GM18499 (cell line): ENCODE data around the gene SLC25A20.

Source experiments
- ATAC-seq: cut with Tn5 transposase; IDR thresholded peaks from one replicate; pipeline ENCODE4 v1.9.1; 2021; ENCODE audit warnings: moderate number of reproducible peaks; ENCODE audit not compliant: insufficient read depth, unreplicated experiment

Gene SLC25A20, protein sequence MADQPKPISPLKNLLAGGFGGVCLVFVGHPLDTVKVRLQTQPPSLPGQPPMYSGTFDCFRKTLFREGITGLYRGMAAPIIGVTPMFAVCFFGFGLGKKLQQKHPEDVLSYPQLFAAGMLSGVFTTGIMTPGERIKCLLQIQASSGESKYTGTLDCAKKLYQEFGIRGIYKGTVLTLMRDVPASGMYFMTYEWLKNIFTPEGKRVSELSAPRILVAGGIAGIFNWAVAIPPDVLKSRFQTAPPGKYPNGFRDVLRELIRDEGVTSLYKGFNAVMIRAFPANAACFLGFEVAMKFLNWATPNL

DNA sequence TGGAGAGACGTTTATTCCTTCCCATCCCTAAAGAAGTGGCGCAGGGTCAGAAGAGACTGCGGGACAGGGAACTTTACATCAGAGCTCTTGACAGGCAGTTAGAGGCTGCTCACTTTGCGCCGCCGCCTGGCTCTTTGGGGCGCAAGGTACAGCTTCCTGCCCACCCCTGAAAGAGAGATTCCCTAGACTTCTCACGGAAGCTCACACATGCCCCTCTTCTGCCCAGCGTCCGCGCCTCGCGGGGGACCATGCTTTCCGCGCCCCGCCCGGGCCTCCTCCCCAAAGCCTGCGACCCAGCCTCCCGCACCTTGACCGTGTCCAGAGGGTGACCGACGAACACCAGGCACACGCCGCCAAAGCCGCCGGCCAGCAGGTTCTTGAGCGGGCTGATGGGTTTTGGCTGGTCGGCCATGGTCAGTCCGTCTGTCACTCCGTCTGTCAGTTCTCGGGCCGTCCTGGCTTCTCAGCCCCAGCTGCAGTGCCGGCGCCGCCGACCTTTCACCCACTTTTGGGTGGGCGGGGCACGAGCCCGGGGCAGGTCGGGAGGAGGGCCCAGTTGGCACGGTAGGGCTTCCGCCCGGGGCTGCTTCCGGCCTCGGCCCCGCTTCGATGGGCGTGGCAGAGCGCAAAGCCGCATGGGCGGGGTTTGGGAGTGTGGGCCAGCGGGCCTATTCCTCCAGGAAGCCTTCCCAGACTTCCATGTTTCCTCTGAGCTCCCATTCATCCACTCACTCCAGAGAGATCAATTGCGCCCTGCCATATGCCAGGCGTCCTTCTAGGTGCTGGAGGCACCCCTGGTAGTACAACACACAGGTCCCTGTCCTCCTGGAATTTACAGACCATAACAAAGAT lies at the start of gene SLC25A20:
TSS of gene SLC25A20 (minus strand) at position 500 of the 852 bp plus-strand sequence. CDS start at position 412, 88 bp downstream.
- peak; percentile 66 for ATAC-seq

DNA sequence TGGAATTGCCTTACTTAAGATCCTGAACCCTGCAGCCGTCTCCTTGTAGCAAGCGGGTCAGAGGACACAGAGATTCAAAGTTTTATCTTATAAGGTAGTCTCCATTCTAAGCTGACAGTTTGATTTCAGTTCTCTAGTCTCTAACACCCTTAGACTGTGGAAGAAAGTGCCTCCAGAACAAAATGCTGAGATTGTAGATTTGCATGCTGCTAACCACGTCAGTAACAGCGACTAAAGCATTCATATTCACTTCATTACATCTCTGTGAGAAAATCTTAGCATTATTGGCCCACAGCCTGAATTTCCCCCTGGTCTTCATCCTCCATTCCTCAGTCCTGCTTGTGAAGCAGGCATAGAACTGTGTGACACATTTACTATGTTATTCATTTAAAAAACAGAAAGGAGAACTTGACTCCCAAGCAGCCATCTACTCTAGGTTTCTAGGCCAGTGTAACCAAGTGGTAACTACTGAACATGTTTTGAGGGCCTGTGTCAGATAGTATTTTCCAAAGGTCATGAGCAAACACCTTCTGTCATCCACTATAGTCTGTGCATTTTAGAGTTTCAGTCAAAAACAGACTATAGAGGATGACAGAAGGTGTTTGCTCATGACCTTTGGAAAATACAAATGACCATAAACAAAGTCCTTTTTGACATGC lies 47.3 kb upstream of the SLC25A20 start:
- ATAC-seq: no peak

DNA sequence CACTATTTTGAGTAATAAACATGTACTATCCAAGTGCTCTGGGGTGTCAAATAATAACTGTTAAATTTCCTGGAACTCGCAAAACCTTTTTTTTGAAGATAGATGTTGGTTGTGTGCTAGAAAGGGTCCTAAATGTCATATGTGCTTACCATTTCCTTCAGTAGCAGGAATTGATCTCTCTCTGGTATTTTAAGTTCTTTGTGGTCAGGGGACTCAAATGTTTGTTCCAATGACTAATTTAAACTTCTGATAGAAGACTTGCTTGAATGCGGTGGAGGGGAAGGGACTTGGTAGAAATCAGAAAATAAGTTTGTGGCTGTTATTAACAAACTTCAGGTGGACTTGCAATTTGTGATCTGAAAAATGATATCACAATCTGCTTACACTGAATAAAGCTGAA lies 46.8 kb upstream of the SLC25A20 start:
- ATAC-seq: no peak

DNA sequence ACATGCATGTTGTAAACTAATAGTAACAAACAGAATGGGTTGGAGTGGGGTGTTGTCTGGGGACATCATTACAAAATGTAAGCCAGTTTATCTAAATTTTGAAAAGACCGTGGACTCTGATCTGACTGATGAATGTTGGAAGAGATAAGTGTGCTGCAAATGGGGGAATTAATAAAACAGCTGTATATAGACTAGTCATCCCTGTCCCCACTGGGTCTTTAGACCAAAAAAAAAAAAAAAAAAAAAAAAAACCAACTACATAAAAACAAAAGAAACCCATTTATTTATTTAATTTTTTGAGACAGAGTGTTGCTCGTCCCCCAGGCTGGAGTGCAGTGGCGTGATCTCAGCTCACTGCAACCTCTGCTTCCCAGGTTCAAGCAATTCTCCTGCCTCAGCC lies 40.0 kb upstream of the SLC25A20 start:
- no peak for ATAC-seq

DNA sequence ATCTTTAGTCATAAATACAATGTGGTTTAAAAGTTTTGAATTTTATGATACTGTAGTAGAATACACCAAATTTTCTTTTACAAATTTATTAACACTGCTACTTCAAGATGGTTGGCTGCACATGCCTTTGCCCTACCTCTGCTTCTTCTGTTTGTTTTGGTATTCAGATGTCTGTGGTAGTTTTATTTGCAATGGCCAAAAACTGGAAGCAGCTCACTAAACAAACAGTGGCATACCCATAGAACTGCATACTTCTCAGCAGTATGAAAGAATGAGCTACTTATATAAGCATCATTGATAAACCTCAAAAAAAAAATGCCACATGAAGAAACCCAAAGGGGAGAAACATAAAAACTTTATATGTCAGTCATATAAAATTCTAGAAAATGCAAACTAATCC lies 39.5 kb upstream of the SLC25A20 start:
- ATAC-seq: no peak

DNA sequence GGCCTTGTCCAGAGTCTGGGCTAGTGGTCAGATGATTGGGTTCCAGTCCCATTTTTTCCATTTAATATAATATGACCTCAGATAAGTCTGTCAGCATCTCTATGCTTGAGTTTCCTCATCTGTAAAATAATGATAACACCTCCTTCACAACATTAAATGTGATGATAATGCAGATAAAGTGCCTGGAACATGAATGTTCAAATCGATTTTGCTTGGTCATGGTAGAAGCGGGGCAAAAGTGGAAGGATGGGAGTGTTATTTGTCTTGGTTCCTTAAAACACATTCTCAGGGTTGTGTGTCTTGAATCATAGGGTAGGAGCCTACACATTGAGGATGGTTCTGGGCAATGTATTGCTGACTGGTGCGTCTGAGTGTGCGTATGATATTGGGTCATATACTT lies 36.8 kb upstream of the SLC25A20 start:
- ATAC-seq: no peak

DNA sequence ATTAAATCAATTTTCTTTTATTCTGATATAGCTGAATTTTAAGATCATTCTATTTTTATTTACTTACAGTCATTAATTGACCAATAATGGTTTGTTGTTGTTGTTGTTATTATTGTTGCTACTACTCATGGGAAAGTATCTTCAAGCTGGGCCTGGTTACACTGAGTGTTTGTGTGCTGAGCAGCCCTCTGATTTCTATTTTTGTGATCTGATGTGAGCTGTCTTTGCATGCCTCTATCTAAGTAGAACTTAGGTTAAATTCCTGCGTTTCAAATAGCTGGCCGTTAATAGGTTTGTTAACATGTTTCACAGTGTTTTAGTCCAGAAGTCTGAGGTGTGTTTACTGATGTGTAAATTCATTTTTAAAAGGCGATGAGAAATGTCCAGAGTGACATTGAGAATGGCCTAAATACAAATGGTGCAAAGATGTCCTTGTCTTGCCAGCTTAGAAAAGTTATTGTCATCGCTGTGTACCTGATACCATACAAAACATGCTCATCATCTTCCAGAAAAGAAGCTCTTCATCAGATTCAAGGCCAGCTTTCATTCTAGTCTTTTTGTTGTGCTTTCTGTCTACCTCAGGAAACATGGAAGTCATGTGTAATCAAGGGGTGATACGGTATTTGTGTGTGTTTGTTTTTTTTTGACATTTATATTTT lies 35.8 kb upstream of the SLC25A20 start:
- no peak for ATAC-seq

DNA sequence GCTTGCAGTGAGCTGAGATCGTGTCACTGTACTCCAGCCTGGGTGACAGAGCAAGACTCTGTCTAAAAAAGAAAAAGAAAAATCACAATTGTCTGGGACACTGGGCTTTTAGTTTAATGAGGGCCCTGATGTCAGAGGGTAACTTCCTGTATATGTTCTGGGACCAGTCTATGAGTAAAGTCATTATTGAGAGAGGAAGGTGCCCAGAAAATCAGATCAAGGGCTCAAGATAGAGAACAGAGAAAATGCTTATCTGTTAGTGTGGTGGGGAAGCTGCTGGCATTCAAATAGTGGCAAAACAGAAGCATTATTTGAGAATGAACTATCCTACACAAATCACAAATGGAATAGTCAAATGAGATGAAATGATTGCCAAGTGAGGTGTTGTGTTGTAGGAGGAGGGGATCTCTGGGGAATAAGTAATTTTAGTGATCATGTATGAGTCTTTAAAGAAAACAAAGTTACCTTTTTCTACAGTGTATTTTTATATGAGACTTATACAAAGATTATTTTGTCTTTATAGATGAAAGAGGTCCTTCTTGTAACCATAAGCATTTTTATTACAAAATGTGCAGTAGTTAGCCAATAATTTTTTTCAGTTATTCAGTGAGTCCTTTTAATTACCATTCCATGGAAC lies 33.4 kb upstream of the SLC25A20 start:
- ATAC-seq: no peak

DNA sequence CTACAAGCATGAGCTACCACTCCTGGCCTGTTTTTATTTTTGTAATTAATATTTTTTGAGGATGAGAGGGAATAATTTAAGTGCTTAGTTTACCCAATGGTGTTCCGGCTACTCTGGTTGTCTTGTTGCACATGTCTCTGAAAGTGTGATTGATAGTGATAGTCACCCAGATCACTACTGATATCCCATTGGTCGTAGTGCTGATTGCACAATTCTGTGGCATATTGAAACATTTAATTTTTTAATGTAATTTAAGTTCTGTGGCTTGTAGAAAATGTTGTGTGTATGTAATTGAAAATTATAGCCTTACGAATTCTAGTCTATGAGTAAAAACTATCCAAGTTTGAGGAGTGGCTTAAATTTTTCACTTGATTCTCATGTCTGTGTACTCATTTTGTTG lies 31.9 kb upstream of the SLC25A20 start:
- ATAC-seq: no peak

DNA sequence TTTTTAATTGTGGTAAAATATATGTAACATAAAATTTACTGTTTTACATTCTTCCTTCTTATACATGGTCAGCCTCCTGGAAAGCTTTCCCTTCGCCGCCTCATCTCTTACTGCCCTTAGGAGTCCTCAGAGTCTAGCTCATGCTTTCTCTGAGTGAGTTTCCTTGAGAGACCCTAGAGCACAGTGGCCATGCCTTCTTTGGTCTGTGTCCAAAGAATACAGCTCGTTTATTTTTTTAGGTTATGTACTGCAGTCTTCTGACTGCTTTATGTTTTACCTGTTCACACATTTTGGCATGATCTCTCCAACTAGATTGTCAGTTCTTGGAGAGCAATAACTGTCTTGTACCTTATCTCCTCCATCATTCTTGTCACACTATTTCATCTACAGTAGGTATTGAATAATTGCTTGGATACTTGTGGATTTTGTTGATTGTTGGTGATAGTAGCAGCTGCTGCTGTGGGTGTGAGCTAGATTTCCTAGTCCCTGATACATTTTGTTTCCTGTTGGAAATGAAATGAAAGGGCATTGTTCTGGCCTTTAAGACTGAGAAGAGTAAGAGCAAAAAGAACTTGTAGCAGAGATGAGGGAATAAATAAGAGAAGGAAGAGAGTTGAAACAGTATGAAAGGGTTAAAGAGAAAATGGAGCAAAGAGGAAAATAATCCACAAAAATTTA lies 30.8 kb upstream of the SLC25A20 start:
- no peak for ATAC-seq

DNA sequence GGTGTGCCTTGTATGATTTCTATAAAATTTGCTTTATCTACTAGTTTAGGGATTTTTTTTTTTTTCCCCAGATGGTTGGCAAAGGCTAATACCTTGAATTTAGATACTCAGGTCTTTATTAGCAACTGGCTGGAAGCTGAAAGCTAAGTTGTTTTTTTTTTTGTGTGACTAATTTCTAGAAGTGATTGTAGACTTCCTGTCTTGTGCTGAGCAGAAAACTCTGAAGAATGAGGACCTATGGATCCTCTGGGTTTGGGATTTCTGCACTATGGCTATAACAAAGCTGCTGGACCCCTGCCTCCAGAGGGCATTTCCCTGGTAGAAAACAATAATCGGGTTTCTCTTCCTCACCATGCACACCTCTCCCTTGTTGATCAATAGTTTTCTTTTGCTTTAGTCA lies 30.0 kb upstream of the SLC25A20 start:
- ATAC-seq: no peak

DNA sequence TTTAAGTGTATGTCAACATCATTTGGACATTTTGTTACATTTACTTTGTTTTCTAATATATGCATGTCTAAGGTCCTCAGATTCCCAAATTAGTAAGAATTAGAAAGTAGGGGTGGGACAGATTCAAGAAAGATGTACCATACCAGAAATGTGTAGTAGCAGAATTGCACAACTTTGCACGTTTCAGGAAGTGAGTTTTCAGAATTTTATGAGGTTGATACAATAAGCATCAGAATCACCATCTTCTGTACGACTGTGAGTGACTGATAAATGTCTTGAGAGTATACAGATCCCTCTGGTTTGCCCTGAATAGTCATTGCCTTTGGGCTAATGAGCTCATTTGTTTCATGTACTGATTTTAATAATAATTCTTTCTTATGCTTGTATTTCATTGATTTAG lies 29.2 kb upstream of the SLC25A20 start:
- no peak for ATAC-seq

DNA sequence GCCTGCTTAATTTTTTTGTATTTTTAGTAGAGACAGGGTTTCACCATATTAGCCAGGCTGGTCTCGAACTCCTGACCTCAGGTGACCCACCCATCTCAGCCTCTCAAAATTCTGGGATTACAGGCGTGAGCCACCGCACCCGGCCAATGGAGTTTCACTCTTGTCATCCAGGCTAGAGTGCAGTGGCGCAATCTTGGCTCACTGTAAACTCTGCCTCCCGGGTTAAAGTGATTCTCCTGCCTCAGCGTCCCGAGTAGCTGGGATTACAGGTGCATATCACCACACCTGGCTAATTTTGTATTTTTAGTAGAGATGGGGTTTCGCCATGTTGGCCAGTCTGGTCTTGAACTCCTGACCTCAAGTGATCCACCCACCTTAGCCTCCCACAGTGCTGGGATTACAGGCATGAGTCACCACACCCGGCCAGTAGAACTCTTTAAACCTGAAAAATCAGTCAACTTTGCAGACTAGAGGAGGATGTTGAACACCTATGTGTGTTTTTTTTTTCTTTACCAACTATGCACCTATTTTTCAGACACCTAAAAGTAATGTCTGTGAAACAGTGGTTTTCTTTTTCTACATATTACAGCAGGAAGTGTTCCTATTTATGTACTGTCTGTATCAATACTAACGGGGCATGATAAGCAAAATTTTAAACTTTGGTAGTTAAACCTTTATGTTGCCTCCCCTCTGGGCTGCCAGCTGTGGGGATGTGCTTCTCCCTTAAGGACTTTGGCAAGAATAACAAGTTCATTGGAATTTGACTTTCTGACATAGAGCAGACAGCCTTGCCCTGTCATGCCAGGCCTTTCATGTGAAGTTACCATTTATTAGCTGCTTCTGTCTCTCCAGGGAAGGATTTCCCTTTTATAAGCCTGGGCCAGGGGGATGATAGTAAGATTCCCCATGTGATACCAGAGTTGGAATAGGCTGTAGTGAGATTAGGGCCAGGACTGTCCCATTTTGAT lies 28.0 kb upstream of the SLC25A20 start:
- no peak for ATAC-seq

DNA sequence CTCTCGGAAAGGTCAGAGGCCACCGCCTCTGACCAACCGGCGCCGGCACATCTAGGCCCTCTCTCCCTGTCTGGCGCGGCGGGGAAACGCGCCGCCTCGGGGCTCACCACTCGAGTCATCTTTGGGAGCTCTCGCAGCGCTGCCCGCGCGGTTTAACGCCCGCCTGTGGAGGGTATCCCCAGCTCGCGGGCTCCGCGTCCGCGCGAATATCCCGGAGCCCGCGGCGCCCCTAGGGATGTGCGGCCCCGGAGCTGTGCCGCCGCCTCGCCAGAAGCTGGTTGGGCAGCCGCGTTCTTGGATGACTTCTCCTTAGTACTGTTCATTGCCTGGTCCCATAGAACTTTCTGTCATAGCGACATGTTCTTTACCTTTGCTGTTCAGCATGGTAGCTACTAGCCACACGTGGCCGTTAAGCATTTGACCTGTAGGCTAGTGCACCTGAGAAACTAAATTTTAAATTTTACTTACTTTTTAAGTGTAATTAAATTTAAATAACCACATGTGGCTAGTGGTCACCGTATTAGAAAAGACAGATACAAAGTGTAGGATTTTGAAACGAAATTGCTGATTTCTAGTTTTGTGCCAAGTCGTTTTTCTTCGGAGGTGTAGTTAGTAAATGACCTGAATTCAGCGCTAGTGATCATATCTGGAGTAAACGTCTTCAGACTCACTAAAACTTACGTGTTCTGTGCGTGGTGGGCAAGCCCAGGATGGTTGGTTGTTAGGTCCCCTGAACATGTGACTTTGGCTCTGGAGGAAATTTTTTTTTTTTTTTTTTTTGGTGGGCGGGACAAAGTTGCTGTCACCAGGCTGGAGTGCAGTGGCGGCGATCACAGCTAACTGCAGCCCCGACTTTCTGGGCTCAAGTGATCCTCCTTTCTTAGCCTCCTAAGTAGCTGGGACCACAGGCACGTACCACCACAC lies 20.8 kb upstream of the SLC25A20 start:
- ATAC-seq: peak; percentile 2

DNA sequence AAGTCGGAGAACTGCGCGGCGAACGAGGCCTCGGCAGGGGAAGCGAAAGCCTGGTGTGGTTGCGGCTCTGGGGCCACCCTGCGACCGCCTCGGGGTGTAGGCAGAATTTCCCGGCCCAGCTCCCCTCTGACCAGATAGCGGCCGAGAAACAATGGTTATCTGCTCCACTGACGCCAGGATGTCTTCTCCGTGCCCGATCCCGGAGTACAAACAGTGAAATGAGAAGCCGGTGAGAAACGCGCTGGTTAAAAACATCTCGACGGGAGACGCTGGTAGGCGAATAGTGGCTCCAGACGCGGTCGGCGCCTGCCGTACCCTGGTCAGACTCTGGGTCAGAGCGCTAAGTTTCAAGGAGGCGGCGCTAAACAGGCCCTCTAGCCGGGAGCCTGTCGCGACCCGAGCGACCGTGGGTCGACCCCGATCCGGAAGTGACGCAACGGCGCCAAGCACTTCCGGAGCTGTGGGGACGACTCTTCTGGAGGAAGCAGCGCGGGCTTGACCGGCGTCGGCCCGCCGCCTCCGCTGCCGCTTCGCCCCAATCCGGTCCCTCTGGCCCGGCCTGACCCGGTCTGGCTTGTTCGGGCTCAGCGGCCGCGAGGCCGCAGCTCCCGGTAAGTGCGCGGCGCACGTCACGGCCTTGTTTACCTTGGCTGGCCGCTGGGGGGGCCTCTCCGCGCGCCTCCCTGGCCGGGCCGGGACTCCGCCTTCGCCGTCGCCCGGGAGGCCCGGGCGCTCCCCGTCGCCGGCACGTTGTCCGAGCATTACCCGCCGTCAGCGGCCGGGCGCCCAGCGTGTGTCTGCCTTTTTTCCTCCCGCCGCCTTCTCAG lies 19.9 kb upstream of the SLC25A20 start, which contains the start of gene ARIH2:
TSS of gene ARIH2 (plus strand) at position 455 of the 827 bp plus-strand sequence. CDS start 8,717 bp downstream, outside the sequence.
- peak; percentile 36 for ATAC-seq

DNA sequence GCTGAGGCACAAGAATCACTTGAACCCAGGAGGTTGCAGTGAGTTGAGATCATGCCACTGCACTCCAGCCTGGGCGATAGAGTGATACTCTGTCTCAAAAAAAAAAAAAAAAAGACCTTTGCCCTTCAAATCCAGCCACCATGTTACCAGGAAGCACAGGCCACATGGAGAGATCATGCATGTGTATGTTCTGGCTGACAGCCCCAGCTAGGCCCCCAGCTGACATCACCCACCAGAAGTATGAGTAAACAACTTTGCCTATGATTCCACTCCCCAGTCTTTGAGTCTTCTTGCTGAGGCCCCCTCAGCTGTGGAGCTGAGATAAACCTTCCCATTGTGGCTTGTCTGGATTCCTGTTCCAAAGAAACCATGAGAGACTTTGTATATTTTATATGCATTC lies 16.6 kb upstream of the SLC25A20 start:
- ATAC-seq: no peak
